KMS-11 (cell line): Measurements from ENCODE around the gene TMEM14A.

Experiments used
- H2AFZ ChIP-seq: fragments of 200-600 bp; sonication (generic); 2 replicates; pipeline ENCODE4 v1.6.1; 2016; ENCODE audit warnings: antibody characterized with exemption, mixed run types, low read depth
- H3K27ac ChIP-seq: fragments of 200-600 bp; sonication (generic); 2 replicates; pipeline ENCODE4 v1.6.1; 2016; ENCODE audit warnings: mild to moderate bottlenecking, mixed run types
- H3K27me3 ChIP-seq: fragments of 200-600 bp; sonication (generic); 2 replicates; pipeline ENCODE4 v1.6.1; 2017; ENCODE audit warnings: mild to moderate bottlenecking, low read depth, mixed run types, moderate library complexity; ENCODE audit not compliant: insufficient read depth
- H3K36me3 ChIP-seq: fragments of 200-600 bp; sonication (generic); 2 replicates; pipeline ENCODE4 v1.6.1; 2017; ENCODE audit warnings: mild to moderate bottlenecking, mixed run types; ENCODE audit not compliant: insufficient read depth
- H3K4me1 ChIP-seq: fragments of 200-600 bp; sonication (generic); 2 replicates; pipeline ENCODE4 v1.6.1; 2016; ENCODE audit warnings: mild to moderate bottlenecking, low read depth, mixed run types; ENCODE audit not compliant: poor library complexity, severe bottlenecking
- H3K4me2 ChIP-seq: fragments of 200-600 bp; sonication (generic); 2 replicates; pipeline ENCODE4 v1.7.0; 2016; ENCODE audit warnings: mild to moderate bottlenecking, mixed run types
- H3K4me3 ChIP-seq: fragments of 200-600 bp; sonication (generic); IDR thresholded peaks from 2 replicates; pipeline ENCODE4 v1.6.1; 2017; ENCODE audit warnings: low read depth, low read length, mixed read lengths; ENCODE audit not compliant: insufficient read depth
- H3K79me2 ChIP-seq: fragments of 200-600 bp; sonication (generic); 2 replicates; pipeline ENCODE4 v1.6.1; 2016; ENCODE audit warnings: low read depth, mixed run types; ENCODE audit not compliant: insufficient read depth
- H3K9ac ChIP-seq: fragments of 200-600 bp; sonication (generic); 2 replicates; pipeline ENCODE4 v1.6.1; 2016; ENCODE audit warnings: mild to moderate bottlenecking, mixed run types
- H4K20me1 ChIP-seq: fragments of 200-600 bp; sonication (generic); 2 replicates; pipeline ENCODE4 v1.6.1; 2016; ENCODE audit warnings: mild to moderate bottlenecking, mixed run types; ENCODE audit not compliant: insufficient read depth
- TF ChIP-seq, protein P1 (sequence below): fragments of 200-600 bp; sonication (generic); conservative IDR thresholded peaks from 2 replicates; pipeline ENCODE4 v1.6.1; 2017; ENCODE audit warnings: low read depth, mild to moderate bottlenecking, antibody characterized with exemption, low read length, moderate library complexity, mixed read lengths

TMEM14A gene

DNA sequence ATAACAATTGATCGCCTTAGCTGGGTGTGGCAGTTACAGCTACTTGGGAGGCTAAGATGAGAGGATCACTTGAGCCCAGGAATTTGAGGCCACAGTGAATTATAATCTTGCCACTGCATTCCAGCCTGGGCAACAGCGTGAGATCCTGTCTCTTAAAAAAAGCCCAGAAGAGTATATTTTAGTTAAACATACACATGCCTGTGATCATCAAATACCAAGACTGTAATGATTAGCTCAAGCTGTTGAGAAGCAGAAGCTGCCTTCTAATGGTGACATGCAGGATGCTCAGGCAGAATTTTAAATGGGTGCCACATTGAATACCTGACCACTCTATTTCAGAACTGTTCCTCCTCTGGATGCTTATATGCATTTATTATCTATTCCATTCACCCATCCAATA, 8.9 kb upstream of the TMEM14A start:
- Histone ChIP-seq H3K27ac (no peak overlapping the region), H4K20me1 (no peaks in the 10 kb centered on the region), H2AFZ (no peak overlapping the region), H3K27me3 (no peaks in the 10 kb centered on the region), H3K4me1 (peaks cover 31% of the 10 kb centered on the region), H3K9ac (no peak overlapping the region), H3K4me3 (no peak overlapping the region), H3K79me2 (peaks cover 28% of the 10 kb centered on the region), H3K36me3 (peaks cover 8% of the 10 kb centered on the region; the same call in 1 of the 2 replicates), H3K4me2 (peak overlapping the region; percentile 8; the same call in 1 of the 2 replicates)
- TF ChIP-seq, protein P1, sequence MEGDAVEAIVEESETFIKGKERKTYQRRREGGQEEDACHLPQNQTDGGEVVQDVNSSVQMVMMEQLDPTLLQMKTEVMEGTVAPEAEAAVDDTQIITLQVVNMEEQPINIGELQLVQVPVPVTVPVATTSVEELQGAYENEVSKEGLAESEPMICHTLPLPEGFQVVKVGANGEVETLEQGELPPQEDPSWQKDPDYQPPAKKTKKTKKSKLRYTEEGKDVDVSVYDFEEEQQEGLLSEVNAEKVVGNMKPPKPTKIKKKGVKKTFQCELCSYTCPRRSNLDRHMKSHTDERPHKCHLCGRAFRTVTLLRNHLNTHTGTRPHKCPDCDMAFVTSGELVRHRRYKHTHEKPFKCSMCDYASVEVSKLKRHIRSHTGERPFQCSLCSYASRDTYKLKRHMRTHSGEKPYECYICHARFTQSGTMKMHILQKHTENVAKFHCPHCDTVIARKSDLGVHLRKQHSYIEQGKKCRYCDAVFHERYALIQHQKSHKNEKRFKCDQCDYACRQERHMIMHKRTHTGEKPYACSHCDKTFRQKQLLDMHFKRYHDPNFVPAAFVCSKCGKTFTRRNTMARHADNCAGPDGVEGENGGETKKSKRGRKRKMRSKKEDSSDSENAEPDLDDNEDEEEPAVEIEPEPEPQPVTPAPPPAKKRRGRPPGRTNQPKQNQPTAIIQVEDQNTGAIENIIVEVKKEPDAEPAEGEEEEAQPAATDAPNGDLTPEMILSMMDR, result no peak

- Histone ChIP-seq H3K79me2 (peaks cover 41% of the 10 kb centered on the region), H3K36me3 (peaks cover 12% of the 10 kb centered on the region; the same call in 1 of the 2 replicates), H3K9ac (peak overlapping the region; percentile 76; the same call in 1 of the 2 replicates), H2AFZ (peak overlapping the region; percentile 64), H3K4me3 (no peak overlapping the region), H3K27me3 (no peaks in the 10 kb centered on the region), H4K20me1 (no peaks in the 10 kb centered on the region), H3K4me1 (peaks cover 44% of the 10 kb centered on the region), H3K4me2 (peak overlapping the region; percentile 61), H3K27ac (peak overlapping the region; percentile 42)
- TF ChIP-seq, protein P1, result peak; percentile 89
Measured at GRCh38 chr6:52663120-52663935, 7.6 kb upstream of the TMEM14A start.

DNA sequence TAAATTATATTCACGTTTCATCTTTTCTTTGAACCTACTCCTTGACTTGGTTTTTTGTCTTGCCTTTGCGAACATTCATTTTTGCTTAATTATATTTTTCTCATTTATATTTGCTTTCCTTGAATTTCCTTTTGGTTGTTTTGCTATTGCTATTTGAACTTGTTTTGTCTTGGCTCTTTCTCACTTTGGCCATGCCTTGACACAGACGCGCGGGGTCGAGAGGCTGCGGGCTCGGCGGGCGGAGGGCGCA, 7.1 kb upstream of the TMEM14A start:
- Histone ChIP-seq H2AFZ (peak overlapping the region; percentile 64), H3K4me2 (peak overlapping the region; percentile 61), H3K9ac (peak overlapping the region; percentile 76; the same call in 1 of the 2 replicates), H3K4me1 (peaks cover 49% of the 10 kb centered on the region), H3K27ac (peak overlapping the region; percentile 42; the same call in 1 of the 2 replicates), H3K36me3 (peaks cover 12% of the 10 kb centered on the region; the same call in 1 of the 2 replicates), H3K4me3 (no peak overlapping the region), H3K79me2 (peaks cover 46% of the 10 kb centered on the region), H4K20me1 (no peaks in the 10 kb centered on the region), H3K27me3 (no peaks in the 10 kb centered on the region)
- TF ChIP-seq, protein P1, result peak; percentile 33; the same call in 1 of the 2 replicates

- Histone ChIP-seq H3K9ac (peak overlapping the region; percentile 76), H4K20me1 (no peaks in the 10 kb centered on the region), H3K4me1 (peaks cover 54% of the 10 kb centered on the region), H3K27me3 (no peaks in the 10 kb centered on the region), H2AFZ (peak overlapping the region; percentile 64), H3K4me2 (peak overlapping the region; percentile 99), H3K27ac (peak overlapping the region; percentile 64), H3K79me2 (peaks cover 50% of the 10 kb centered on the region), H3K36me3 (peaks cover 12% of the 10 kb centered on the region; the same call in 1 of the 2 replicates), H3K4me3 (no peak overlapping the region)
- TF ChIP-seq, protein P1, result no peak
Measured at GRCh38 chr6:52664186-52664990, 6.5 kb upstream of the TMEM14A start.
